Measurements from ENCODE around the gene RBM14. TPM values are rescaled to one million over a fixed set of nuclear protein-coding genes. Genes with fewer than 3 reads are reported as not detected.
A peak's percentile ranks its signal among the peaks of the same experiment; 100 is the strongest.

RBM14 gene
- total and polyA plus RNA-seq, 10 of the 15 experiments (the other 5 are each of a cell fraction or from before 2014, with no cell fraction given) = 5.4 to 140 (median 44.5) TPM

- TF ChIP-seq ZBED1 (IDR thresholded peaks at IDR 0.05; ENCODE audit: borderline replicate concordance) (0 out of 2 replicates have a peak, but pooled peaks have one; percentile 31), IKZF1 (conservative IDR thresholded peaks at IDR 0.05) (peak; percentile 44; the same call in 1 of the 2 replicates), POU2F2 (IDR thresholded peaks at IDR 0.05; ENCODE audit: borderline replicate concordance, low read depth, low read length) (peak; percentile 81; the same call in 2 of the 3 replicates), SKIL (IDR thresholded peaks at IDR 0.05; ENCODE audit: low read depth, poor library complexity, severe bottlenecking) (no peak), RELB (IDR thresholded peaks at IDR 0.05; ENCODE audit: low read depth) (peak; percentile 60; the same call in 1 of the 2 replicates), NBN (IDR thresholded peaks at IDR 0.05) (no peak; the same call in none of the 2 replicates), JUNB (IDR thresholded peaks at IDR 0.05) (no peak; the same call in 1 of the 2 replicates), MXI1 (IDR thresholded peaks at IDR 0.05; ENCODE audit: low read depth, low read length) (peak; percentile 82), CTCF (IDR thresholded peaks at IDR 0.05 in 2 of 3, conservative IDR thresholded peaks at IDR 0.05 in 1 of 3; ENCODE audit: control insufficient read depth in 2 of 3, extremely low read depth in 1 of 3, insufficient read depth in 1 of 3, low read depth in 3 of 3, low read length in 3 of 3) (no peak), ZNF217 (IDR thresholded peaks at IDR 0.05) (no peak), RAD51 (IDR thresholded peaks at IDR 0.05) (no peak), RFX5 (IDR thresholded peaks at IDR 0.05; ENCODE audit: low read depth, low read length) (peak; percentile 80), SMAD5 (IDR thresholded peaks at IDR 0.05; ENCODE audit: low read depth) (peak; percentile 98), KDM1A (IDR thresholded peaks at IDR 0.05; ENCODE audit: borderline replicate concordance) (no peak), ZBTB11 (CRISPR knock-in tag; IDR thresholded peaks at IDR 0.05) (no peak), REST (IDR thresholded peaks at IDR 0.05; ENCODE audit: low read depth, low read length) (no peak)
Measured at GRCh38 chr11:66616379-66617154, at the start of gene RBM14 (continued).
